ENCODE results near the gene PHTF1.

The PHTF1 gene

GRCh38 chr1:113804421-113805255 lies 45.4 kb upstream of the PHTF1 start:
- Histone ChIP-seq H3K9me3 (ENCODE audit: control insufficient read depth, low read length) (no peaks in the 10 kb centered on the region), H3K4me1 (peaks cover 8% of the 10 kb centered on the region), H3K36me3 (ENCODE audit: control insufficient read depth, insufficient read depth, low read length) (no peaks in the 10 kb centered on the region), H3K79me2 (peaks cover 32% of the 10 kb centered on the region), H3K27ac (no peak overlapping the region), H2AFZ (no peak overlapping the region), H3K4me2 (ENCODE audit: low read length) (no peak overlapping the region), H3K9ac (no peak overlapping the region), H3K27me3 (ENCODE audit: control insufficient read depth, insufficient read depth, low read length) (no peaks in the 10 kb centered on the region), H3K4me3 (ENCODE audit: low read depth, low read length) (no peak overlapping the region)
- TF ChIP-seq CTCF (IDR thresholded peaks at IDR 0.05): no peak

- H3K4me1 ChIP-seq: peaks cover 5% of the 10 kb centered on the region
Observed at GRCh38 chr1:113802367-113803007, 43.2 kb upstream of the PHTF1 start.

GRCh38 chr1:113800487-113800886 lies 41.2 kb upstream of the PHTF1 start:
- Histone ChIP-seq H3K27ac (no peak overlapping the region), H3K4me3 (ENCODE audit: low read depth, low read length) (no peak overlapping the region), H3K36me3 (ENCODE audit: control insufficient read depth, insufficient read depth, low read length) (no peaks in the 10 kb centered on the region), H3K4me2 (ENCODE audit: low read length) (peak overlapping the region; percentile 37), H3K27me3 (ENCODE audit: control insufficient read depth, insufficient read depth, low read length) (no peaks in the 10 kb centered on the region), H3K9ac (no peak overlapping the region), H2AFZ (no peak overlapping the region), H3K79me2 (peaks cover 18% of the 10 kb centered on the region), H3K9me3 (ENCODE audit: control insufficient read depth, low read length) (no peaks in the 10 kb centered on the region), H3K4me1 (peaks cover 5% of the 10 kb centered on the region)
- TF ChIP-seq CTCF (IDR thresholded peaks at IDR 0.05): no peak

More at GRCh38 chr1:113802367-113803007, 43.2 kb upstream of the PHTF1 start:
- no peak for TF ChIP-seq CTCF (IDR thresholded peaks at IDR 0.05)
- no peaks in the 10 kb centered on the region for H3K9me3 ChIP-seq (ENCODE audit: control insufficient read depth, low read length)
- no peaks in the 10 kb centered on the region for H3K27me3 ChIP-seq (ENCODE audit: control insufficient read depth, insufficient read depth, low read length)
- no peak overlapping the region for H3K4me2 ChIP-seq (ENCODE audit: low read length)
- H3K27ac ChIP-seq: no peak overlapping the region
- peaks cover 26% of the 10 kb centered on the region for H3K79me2 ChIP-seq
- no peak overlapping the region for H3K9ac ChIP-seq
- no peak overlapping the region for H3K4me3 ChIP-seq (ENCODE audit: low read depth, low read length)
- H2AFZ ChIP-seq: no peak overlapping the region
- H3K36me3 ChIP-seq (ENCODE audit: control insufficient read depth, insufficient read depth, low read length): no peaks in the 10 kb centered on the region

GRCh38 chr1:113797472-113797871 lies 38.2 kb upstream of the PHTF1 start:
- H3K4me1 ChIP-seq: peaks cover 3% of the 10 kb centered on the region
- no peaks in the 10 kb centered on the region for H3K36me3 ChIP-seq (ENCODE audit: control insufficient read depth, insufficient read depth, low read length)
- no peak overlapping the region for H3K4me2 ChIP-seq (ENCODE audit: low read length)
- H3K4me3 ChIP-seq (ENCODE audit: low read depth, low read length): no peak overlapping the region
- TF ChIP-seq CTCF (IDR thresholded peaks at IDR 0.05): no peak
- H3K27ac ChIP-seq: no peak overlapping the region
- H3K79me2 ChIP-seq: peaks cover 13% of the 10 kb centered on the region
- H3K9me3 ChIP-seq (ENCODE audit: control insufficient read depth, low read length): no peaks in the 10 kb centered on the region
- no peaks in the 10 kb centered on the region for H3K27me3 ChIP-seq (ENCODE audit: control insufficient read depth, insufficient read depth, low read length)
- H2AFZ ChIP-seq: no peak overlapping the region
- no peak overlapping the region for H3K9ac ChIP-seq
